RWPE2 (cell line): ENCODE results near the gene NR2F1-AS1.
"Not testable (repeated sequence)": the region's sequence is repeated elsewhere in the genome, so short reads cannot be mapped to it uniquely, and the experiment has no call there.

ENCODE experiments used
- ATAC-seq: fragments of 200-7000 bp; cut with Tn5 transposase; 3 replicates; pipeline ENCODE4 v1.9.1; 2021; ENCODE audit warnings: low read depth
- DNase-seq: peaks from one replicate; pipeline ENCODE4 v3.0.0-alpha.2; 2020; ENCODE audit warnings: low spot score
- H3K27ac ChIP-seq: fragments of 450-650 bp; 2 replicates; pipeline ENCODE4 v1.5.1; 2017; ENCODE audit warnings: mild to moderate bottlenecking; ENCODE audit not compliant: poor library complexity, severe bottlenecking
- H3K27me3 ChIP-seq: fragments of 250-450 bp; sonication (Bioruptor Pico); 2 replicates; pipeline ENCODE4 v1.5.1; 2021; ENCODE audit warnings: mild to moderate bottlenecking, moderate library complexity; ENCODE audit not compliant: insufficient read depth, poor library complexity, severe bottlenecking
- H3K36me3 ChIP-seq: fragments of 250-450 bp; sonication (Bioruptor Pico); 2 replicates; pipeline ENCODE4 v1.5.1; 2020; ENCODE audit warnings: low read depth, mild to moderate bottlenecking, moderate library complexity
- H3K4me1 ChIP-seq: fragments of 250-450 bp; sonication (Bioruptor Pico); 2 replicates; pipeline ENCODE4 v1.5.1; 2021; ENCODE audit warnings: mild to moderate bottlenecking, moderate library complexity; ENCODE audit not compliant: insufficient read depth, poor library complexity, severe bottlenecking
- H3K4me3 ChIP-seq: fragments of 250-450 bp; sonication (Bioruptor Pico); 2 replicates; pipeline ENCODE4 v1.5.1; 2021; ENCODE audit warnings: mild to moderate bottlenecking, moderate library complexity; ENCODE audit not compliant: severe bottlenecking
- H3K9me3 ChIP-seq: fragments of 250-450 bp; sonication (Bioruptor Pico); 2 replicates; pipeline ENCODE4 v1.5.1; 2021; ENCODE audit warnings: mild to moderate bottlenecking, moderate library complexity; ENCODE audit not compliant: severe bottlenecking
- TF ChIP-seq, protein P1 (sequence below): fragments of 450-650 bp; IDR thresholded peaks from one replicate; pipeline ENCODE4 v1.5.1; 2017; ENCODE audit warnings: mild to moderate bottlenecking, moderate library complexity; ENCODE audit not compliant: poor library complexity, severe bottlenecking

Gene NR2F1-AS1

DNA sequence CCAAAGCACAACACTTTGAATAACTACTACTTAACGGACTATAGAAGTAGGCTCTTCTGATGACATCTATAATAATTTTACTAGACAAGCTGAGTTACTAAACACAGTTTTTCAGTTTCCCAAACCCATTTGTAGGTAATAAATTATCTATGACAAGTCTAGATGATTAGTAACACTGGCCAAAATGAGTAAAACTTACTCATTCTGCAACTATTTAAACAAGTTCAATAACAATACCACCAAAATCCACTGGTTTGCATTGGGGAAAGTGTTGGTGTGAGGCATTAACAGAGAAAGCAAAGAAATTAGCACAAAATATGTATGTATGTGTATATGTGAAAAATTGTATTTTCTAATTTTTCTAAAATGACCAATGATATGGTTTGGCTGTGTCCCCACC, 119.3 kb downstream of the NR2F1-AS1 start:
- Histone ChIP-seq H3K4me1 (no peaks in the 10 kb centered on the region), H3K9me3 (peaks cover 11% of the 10 kb centered on the region), H3K27me3 (no peaks in the 10 kb centered on the region), H3K27ac (no peak overlapping the region), H3K4me3 (no peak overlapping the region), H3K36me3 (no peaks in the 10 kb centered on the region)
- TF ChIP-seq, protein P1, sequence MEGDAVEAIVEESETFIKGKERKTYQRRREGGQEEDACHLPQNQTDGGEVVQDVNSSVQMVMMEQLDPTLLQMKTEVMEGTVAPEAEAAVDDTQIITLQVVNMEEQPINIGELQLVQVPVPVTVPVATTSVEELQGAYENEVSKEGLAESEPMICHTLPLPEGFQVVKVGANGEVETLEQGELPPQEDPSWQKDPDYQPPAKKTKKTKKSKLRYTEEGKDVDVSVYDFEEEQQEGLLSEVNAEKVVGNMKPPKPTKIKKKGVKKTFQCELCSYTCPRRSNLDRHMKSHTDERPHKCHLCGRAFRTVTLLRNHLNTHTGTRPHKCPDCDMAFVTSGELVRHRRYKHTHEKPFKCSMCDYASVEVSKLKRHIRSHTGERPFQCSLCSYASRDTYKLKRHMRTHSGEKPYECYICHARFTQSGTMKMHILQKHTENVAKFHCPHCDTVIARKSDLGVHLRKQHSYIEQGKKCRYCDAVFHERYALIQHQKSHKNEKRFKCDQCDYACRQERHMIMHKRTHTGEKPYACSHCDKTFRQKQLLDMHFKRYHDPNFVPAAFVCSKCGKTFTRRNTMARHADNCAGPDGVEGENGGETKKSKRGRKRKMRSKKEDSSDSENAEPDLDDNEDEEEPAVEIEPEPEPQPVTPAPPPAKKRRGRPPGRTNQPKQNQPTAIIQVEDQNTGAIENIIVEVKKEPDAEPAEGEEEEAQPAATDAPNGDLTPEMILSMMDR, result no peak
- DNase-seq (no peak), ATAC-seq (peak; percentile 86)

DNA sequence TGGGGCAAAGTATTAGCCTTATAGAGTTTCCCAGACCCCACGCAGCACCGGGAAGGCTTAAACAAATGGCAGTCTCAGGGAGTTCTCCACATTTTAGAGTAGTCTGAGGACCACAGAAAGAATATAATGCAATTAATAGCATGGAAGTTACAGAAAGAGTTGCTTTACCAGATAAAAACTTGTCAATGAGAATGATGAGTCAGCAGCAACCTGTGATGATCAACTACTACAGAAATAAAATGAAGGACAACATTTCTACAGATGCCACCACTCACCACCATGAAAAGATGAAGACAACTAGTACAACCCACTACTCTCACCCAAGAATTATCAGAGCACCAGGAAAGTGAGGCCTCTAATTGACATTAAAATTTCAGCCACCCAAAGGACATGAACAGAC, 120.7 kb downstream of the NR2F1-AS1 start:
- TF ChIP-seq, protein P1, result no peak
- DNase-seq, result no peak
- no peak for ATAC-seq
- H3K27ac ChIP-seq, result no peak overlapping the region
- no peaks in the 10 kb centered on the region for H3K4me1 ChIP-seq
- no peak overlapping the region for H3K4me3 ChIP-seq
- H3K9me3 ChIP-seq, result peaks cover 11% of the 10 kb centered on the region
- H3K27me3 ChIP-seq, result no peaks in the 10 kb centered on the region
- H3K36me3 ChIP-seq, result no peaks in the 10 kb centered on the region

DNA sequence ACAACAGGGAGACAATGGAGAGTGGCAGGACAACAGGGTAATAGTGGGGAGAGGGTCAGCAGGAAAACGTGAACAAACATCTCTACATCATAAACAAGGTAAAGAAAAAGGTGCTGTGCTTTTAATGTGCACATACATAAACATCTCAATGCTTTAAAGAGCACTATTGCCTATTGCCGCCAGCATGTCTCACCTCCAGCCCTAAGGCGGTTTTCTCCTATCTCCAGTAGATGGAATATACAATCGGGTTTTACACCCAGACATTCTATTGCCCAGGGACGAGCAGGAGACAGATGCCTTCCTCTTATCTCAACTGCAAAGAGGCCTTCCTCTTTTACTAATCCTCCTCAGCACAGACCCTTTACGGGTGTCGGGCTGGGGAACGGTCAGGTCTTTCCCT, 124.2 kb downstream of the NR2F1-AS1 start:
- not testable (repeated sequence) for H3K27me3 ChIP-seq, H3K9me3 ChIP-seq, H3K36me3 ChIP-seq, H3K27ac ChIP-seq, H3K4me1 ChIP-seq, DNase-seq, H3K4me3 ChIP-seq, ATAC-seq

DNA sequence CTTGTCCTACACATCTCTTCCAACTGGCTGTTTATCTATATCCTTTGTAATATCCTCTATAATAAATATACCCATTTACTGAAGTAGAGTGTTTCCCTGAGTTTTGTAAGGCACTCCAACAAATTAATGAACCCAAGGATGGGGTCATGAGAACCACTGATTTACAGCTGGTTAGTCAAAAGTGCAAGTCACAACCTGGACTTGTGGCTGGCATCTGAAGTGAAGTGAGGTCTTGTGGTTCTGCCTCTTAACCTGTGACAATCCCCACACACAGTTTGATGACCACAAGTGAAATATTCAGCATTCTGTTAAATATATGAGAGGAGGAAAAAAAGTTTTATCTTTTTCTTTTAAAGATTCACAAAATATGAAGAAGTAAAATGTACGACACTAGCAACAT, 126.1 kb downstream of the NR2F1-AS1 start:
- Histone ChIP-seq H3K9me3 (no peaks in the 10 kb centered on the region), H3K4me3 (no peak overlapping the region), H3K27me3 (no peaks in the 10 kb centered on the region), H3K4me1 (no peaks in the 10 kb centered on the region), H3K36me3 (no peaks in the 10 kb centered on the region), H3K27ac (no peak overlapping the region)
- ATAC-seq (no peak), DNase-seq (no peak)
- TF ChIP-seq, protein P1, result no peak

- ATAC-seq (no peak), DNase-seq (no peak)
- H3K9me3 ChIP-seq, result no peaks in the 10 kb centered on the region
- no peaks in the 10 kb centered on the region for H3K36me3 ChIP-seq
- H3K4me1 ChIP-seq, result no peaks in the 10 kb centered on the region
- no peak overlapping the region for H3K4me3 ChIP-seq
- no peak overlapping the region for H3K27ac ChIP-seq
- TF ChIP-seq, protein P1, result no peak
- H3K27me3 ChIP-seq, result no peaks in the 10 kb centered on the region
Observed at GRCh38 chr5:93452255-93452654, 128.8 kb downstream of the NR2F1-AS1 start.
